IMR-90 (cell line): ENCODE data around the gene FNBP1L. TPM values are rescaled to one million over a fixed set of nuclear protein-coding genes. Genes with fewer than 3 reads are reported as not detected.

Source experiments
- ATAC-seq: fragments of 200-7000 bp; cut with Tn5 transposase; 2 replicates; pipeline ENCODE4 v1.9.1; 2020; ENCODE audit warnings: low read depth, mild to moderate bottlenecking, moderate library complexity
- BruUV-seq: library from RNA; stranded (reverse); fragments of 400-500 nt; replicated peaks from 2 replicates; lab custom pipeline; 2021; lab: Mats Ljungman, UMichigan
- CTCF ChIA-PET: fragments of 300-600 bp; formaldehyde crosslinking; extraction: SDS; loops from one replicate; lab custom pipeline; 2021; ENCODE audit warnings: antibody characterized with exemption; lab: Yijun Ruan, JAX
- POLR2A ChIA-PET: fragments of 300-600 bp; sonication (Branson Sonifier 250); formaldehyde crosslinking; loops from one replicate; lab custom pipeline; 2022; ENCODE audit warnings: antibody characterized with exemption; ENCODE audit not compliant: unreplicated experiment; lab: Charles Lee
- DNase-seq: peaks from one replicate; pipeline ENCODE4 v3.0.0; 2013
- H2AFZ ChIP-seq: replicated peaks from 2 replicates; pipeline ENCODE3; 2013; ENCODE audit warnings: low read length, mild to moderate bottlenecking; ENCODE audit not compliant: poor library complexity
- H2AK5ac ChIP-seq: 2 replicates; pipeline ENCODE4 v1.6.1; 2013; ENCODE audit warnings: low read depth, low read length, inconsistent platforms
- H2AK9ac ChIP-seq: replicated peaks from 2 replicates; pipeline ENCODE3; 2013; ENCODE audit warnings: mild to moderate bottlenecking, low read depth, low read length, moderate library complexity; ENCODE audit not compliant: poor library complexity
- H2BK120ac ChIP-seq: 2 replicates; pipeline ENCODE4 v1.6.1; 2013; ENCODE audit warnings: low read depth, low read length, inconsistent platforms
- H2BK15ac ChIP-seq: 3 replicates; pipeline ENCODE4 v1.6.1; 2013; ENCODE audit warnings: low read depth, low read length, inconsistent platforms
- H2BK20ac ChIP-seq: 2 replicates; pipeline ENCODE4 v1.6.1; 2013; ENCODE audit warnings: low read depth, mild to moderate bottlenecking, inconsistent platforms, low read length, moderate library complexity
- H2BK5ac ChIP-seq: 2 replicates; pipeline ENCODE4 v1.6.1; 2013; ENCODE audit warnings: mild to moderate bottlenecking, low read depth, low read length, inconsistent platforms; ENCODE audit not compliant: poor library complexity, severe bottlenecking
- H3K14ac ChIP-seq: replicated peaks from 2 replicates; pipeline ENCODE4 v1.6.1; 2013; ENCODE audit warnings: low read depth, low read length, inconsistent platforms
- H3K18ac ChIP-seq: 2 replicates; pipeline ENCODE4 v1.6.1; 2013; ENCODE audit warnings: low read depth, low read length, control low read depth
- H3K23ac ChIP-seq: 2 replicates; pipeline ENCODE4 v1.6.1; 2013; ENCODE audit warnings: low read depth, low read length, inconsistent platforms
- H3K27ac ChIP-seq: 2 replicates; pipeline ENCODE4 v1.5.1; 2013; ENCODE audit warnings: mild to moderate bottlenecking, control low read depth, low read length; ENCODE audit not compliant: insufficient read depth
- H3K27me3 ChIP-seq: 2 replicates; pipeline ENCODE4 v1.6.1; 2013; ENCODE audit warnings: low read length; ENCODE audit not compliant: control insufficient read depth, insufficient read depth
- H3K36me3 ChIP-seq: 2 replicates; pipeline ENCODE4 v1.6.1; 2013; ENCODE audit warnings: low read length, mixed read lengths; ENCODE audit not compliant: control insufficient read depth, insufficient read depth
- H3K4ac ChIP-seq: 2 replicates; pipeline ENCODE4 v1.6.1; 2013; ENCODE audit warnings: low read depth, low read length, inconsistent platforms
- H3K4me1 ChIP-seq: 2 replicates; pipeline ENCODE4 v1.6.1; 2013; ENCODE audit warnings: low read length, mixed read lengths; ENCODE audit not compliant: control insufficient read depth, insufficient read depth
- H3K4me2 ChIP-seq: 2 replicates; pipeline ENCODE4 v1.6.1; 2013; ENCODE audit warnings: low read depth, mild to moderate bottlenecking, control low read depth, low read length, moderate library complexity
- H3K4me3 ChIP-seq: 2 replicates; pipeline ENCODE4 v1.5.1; 2013; ENCODE audit warnings: low read depth, mild to moderate bottlenecking, control low read depth, low read length, moderate library complexity; ENCODE audit not compliant: insufficient read depth
- H3K56ac ChIP-seq: 2 replicates; pipeline ENCODE4 v1.6.1; 2013; ENCODE audit warnings: low read length, inconsistent platforms; ENCODE audit not compliant: insufficient read depth; ENCODE audit errors: extremely low read depth
- H3K79me1 ChIP-seq, 2 experiments: 2 replicates each; pipeline ENCODE4 v1.6.1; 2013; ENCODE audit warnings: low read length in 2 of 2, inconsistent platforms in 1 of 2, low read depth in 1 of 2
- H3K9ac ChIP-seq: 2 replicates; pipeline ENCODE4 v1.6.1; 2013; ENCODE audit warnings: low read depth, low read length, control low read depth
- H3K9me1 ChIP-seq: 2 replicates; pipeline ENCODE4 v1.6.1; 2013; ENCODE audit warnings: low read length, inconsistent platforms; ENCODE audit not compliant: insufficient read depth
- H3K9me3 ChIP-seq: 2 replicates; pipeline ENCODE4 v1.6.1; 2013; ENCODE audit warnings: low read length; ENCODE audit not compliant: control insufficient read depth, insufficient read depth
- H4K20me1 ChIP-seq: 2 replicates; pipeline ENCODE4 v1.6.1; 2013; ENCODE audit warnings: low read length, inconsistent platforms; ENCODE audit not compliant: insufficient read depth
- H4K5ac ChIP-seq: 2 replicates; pipeline ENCODE4 v1.6.1; 2013; ENCODE audit warnings: mild to moderate bottlenecking, low read depth, low read length, control low read depth
- H4K8ac ChIP-seq, 2 experiments: 2 replicates each; pipeline ENCODE4 v1.6.1; 2013; ENCODE audit warnings: low read depth in 2 of 2, low read length in 2 of 2, control low read depth in 1 of 2, inconsistent platforms in 1 of 2
- H4K91ac ChIP-seq: 2 replicates; pipeline ENCODE4 v1.6.1; 2013; ENCODE audit warnings: low read depth, low read length, inconsistent platforms; ENCODE audit not compliant: insufficient read depth
- BHLHE40 ChIP-seq: fragments of 150-350 bp; IDR thresholded peaks from 2 replicates; pipeline ENCODE4 v1.6.1; 2016; ENCODE audit warnings: mild to moderate bottlenecking, low read depth, low read length
- RAD21 ChIP-seq: IDR thresholded peaks from 2 replicates; pipeline ENCODE4 v1.6.1; 2012; ENCODE audit warnings: low read length, improper control_type of control experiment
- SMC3 ChIP-seq: fragments of 150-350 bp; IDR thresholded peaks from 2 replicates; pipeline ENCODE4 v1.6.1; 2016; ENCODE audit warnings: low read depth, mild to moderate bottlenecking, antibody characterized with exemption, low read length, moderate library complexity
- WGBS, 2 experiments: methylation state at CpG; one replicate each; pipeline versions ENCODE4 v1.1.5 to v1.1.7; 2013; ENCODE audit warnings: missing lambda C conversion rate in 2 of 2; ENCODE audit not compliant: insufficient read length in 1 of 2; ENCODE audit errors: extremely low coverage in 2 of 2; 5-methylcytosine and 5-hydroxymethylcytosine counted together
- dilution Hi-C: fragments of 300-500 bp; cut with HindIII; formaldehyde crosslinking; loops from one replicate; pipeline ENCODE4 v1.14.3; 2018; ENCODE audit warnings: low sequenced_read_pairs; ENCODE audit not compliant: unreplicated experiment
- in situ Hi-C: fragments of 300-500 bp; cut with MboI; formaldehyde crosslinking; loops from 3 replicates; pipeline ENCODE4 v1.14.3; 2019; ENCODE audit warnings: low sequenced_read_pairs, inconsistent platforms, mixed read lengths
- intact Hi-C: fragments of 100-400 bp; cut with micrococcal nuclease; formaldehyde crosslinking; loops from 2 replicates; pipeline ENCODE4 v1.10.0; 2022
- polyA plus RNA-seq, 3 experiments: library from polyadenylated mRNA; depleted of rRNA; stranded (reverse); fragments of >200 nt; gene quantifications; 2 replicates each; pipeline ENCODE4 v1.2.3, GENCODE V29; 2012; ENCODE audit warnings: low replicate concordance in 1 of 3
- total RNA-seq: library from RNA; depleted of rRNA; stranded (reverse); fragments of >200 nt; gene quantifications from 2 replicates; pipeline ENCODE4 v1.2.3, GENCODE V29; 2012
- TF ChIP-seq, protein P1 (sequence below): conservative IDR thresholded peaks from 2 replicates; pipeline ENCODE4 v1.5.1; 2012; ENCODE audit warnings: mild to moderate bottlenecking, low read depth, low read length, improper control_type of control experiment

Gene FNBP1L
- total and polyA plus RNA-seq, 2 of the 4 experiments (the other 2 are of a cell fraction): 9.3 to 15.2 TPM

DNA sequence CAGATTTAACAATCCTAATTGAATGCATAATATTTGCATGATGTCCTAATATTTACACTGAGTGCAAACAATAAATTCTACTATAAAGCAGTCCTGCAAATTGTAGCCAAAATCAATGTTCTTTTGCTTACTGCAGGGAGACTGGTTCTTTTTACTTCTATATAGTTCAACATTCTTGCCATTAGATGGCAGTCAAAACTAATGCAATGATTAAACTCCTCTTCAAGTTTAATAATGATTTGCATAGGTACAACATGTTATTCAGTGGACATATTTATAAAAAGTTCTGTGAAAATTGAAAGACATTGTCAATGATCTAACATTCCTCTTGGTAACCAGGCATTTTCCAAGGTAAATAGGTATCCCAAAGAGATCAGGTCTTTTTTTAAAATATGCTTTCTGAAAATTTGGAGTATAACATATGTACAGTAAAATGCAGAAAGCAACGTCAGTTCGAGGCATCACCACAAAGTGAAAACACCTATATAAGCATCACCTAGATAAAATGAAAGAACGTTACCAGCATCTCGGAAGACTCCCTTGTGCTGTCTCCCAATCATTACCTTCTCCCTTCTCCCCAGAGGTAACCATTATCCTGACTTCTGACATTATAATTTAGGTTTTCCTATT lies 9.8 kb upstream of the FNBP1L start:
- H3K27me3 ChIP-seq: peaks cover 17% of the 10 kb centered on the region
- H3K36me3 ChIP-seq: no peaks in the 10 kb centered on the region
- peaks cover 2% of the 10 kb centered on the region; the same call in 1 of the 2 replicates for H3K9me3 ChIP-seq
- no peaks in the 10 kb centered on the region for H3K4me1 ChIP-seq
- DNase-seq (peak; percentile 65), ATAC-seq (peak; percentile 82)
- no peaks in the 10 kb centered on the region for H3K79me1 ChIP-seq
- H2BK15ac ChIP-seq: no peak overlapping the region
- intact Hi-C loops: loop anchor here (1.0 to 5.0 kb wide), 5 partner anchors 133 to 412 kb away; no protein-coding TSS in a partner anchor
- no peak overlapping the region for H3K4me3 ChIP-seq
- no peak overlapping the region for H3K4me2 ChIP-seq
- in situ Hi-C loops: no loop called here
- H3K14ac ChIP-seq: no peak overlapping the region
- H3K4ac ChIP-seq: no peak overlapping the region
- H2BK20ac ChIP-seq: no peak overlapping the region
- no peak overlapping the region for H2BK120ac ChIP-seq
- H3K18ac ChIP-seq: no peak overlapping the region
- no peaks in the 10 kb centered on the region for H3K9me1 ChIP-seq
- BruUV-seq: no TSS peak
- H4K20me1 ChIP-seq: no peaks in the 10 kb centered on the region
- H3K27ac ChIP-seq: no peak overlapping the region
- no peak overlapping the region for H3K56ac ChIP-seq
- TF ChIP-seq, protein P1, sequence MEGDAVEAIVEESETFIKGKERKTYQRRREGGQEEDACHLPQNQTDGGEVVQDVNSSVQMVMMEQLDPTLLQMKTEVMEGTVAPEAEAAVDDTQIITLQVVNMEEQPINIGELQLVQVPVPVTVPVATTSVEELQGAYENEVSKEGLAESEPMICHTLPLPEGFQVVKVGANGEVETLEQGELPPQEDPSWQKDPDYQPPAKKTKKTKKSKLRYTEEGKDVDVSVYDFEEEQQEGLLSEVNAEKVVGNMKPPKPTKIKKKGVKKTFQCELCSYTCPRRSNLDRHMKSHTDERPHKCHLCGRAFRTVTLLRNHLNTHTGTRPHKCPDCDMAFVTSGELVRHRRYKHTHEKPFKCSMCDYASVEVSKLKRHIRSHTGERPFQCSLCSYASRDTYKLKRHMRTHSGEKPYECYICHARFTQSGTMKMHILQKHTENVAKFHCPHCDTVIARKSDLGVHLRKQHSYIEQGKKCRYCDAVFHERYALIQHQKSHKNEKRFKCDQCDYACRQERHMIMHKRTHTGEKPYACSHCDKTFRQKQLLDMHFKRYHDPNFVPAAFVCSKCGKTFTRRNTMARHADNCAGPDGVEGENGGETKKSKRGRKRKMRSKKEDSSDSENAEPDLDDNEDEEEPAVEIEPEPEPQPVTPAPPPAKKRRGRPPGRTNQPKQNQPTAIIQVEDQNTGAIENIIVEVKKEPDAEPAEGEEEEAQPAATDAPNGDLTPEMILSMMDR: peak; percentile 78
- TF ChIP-seq SMC3 (peak; percentile 62), RAD21 (peak; percentile 81), BHLHE40 (no peak)
- CTCF ChIA-PET: no interaction called here
- H4K8ac ChIP-seq: no peak overlapping the region
- no CpG with 5 or more reads among the region's 4 CpGs for WGBS, 2 experiments
- H2AFZ ChIP-seq: no peak overlapping the region
- no peak overlapping the region for H3K9ac ChIP-seq
- no peak overlapping the region for H4K5ac ChIP-seq
- POLR2A ChIA-PET: no interaction called here
- no peak overlapping the region for H4K91ac ChIP-seq
- H2AK9ac ChIP-seq: no peak overlapping the region
- no peak overlapping the region for H3K23ac ChIP-seq
- no peak overlapping the region for H2AK5ac ChIP-seq
- dilution Hi-C loops: no loop called here
- H2BK5ac ChIP-seq: no peak overlapping the region
